ENCODE data around the gene ZP3. TPM values are rescaled to one million over a fixed set of nuclear protein-coding genes. Genes with fewer than 3 reads are reported as not detected.
"Not testable (repeated sequence)": the region's sequence is repeated elsewhere in the genome, so short reads cannot be mapped to it uniquely, and the experiment has no call there.

Gene ZP3
- total and polyA plus RNA-seq, 9 donors = 0.49 to 15.0 (median 1.6) TPM

GRCh38 chr7:76440404-76440803 lies 15.7 kb downstream of the ZP3 start:
- not testable (repeated sequence) for H3K27me3 ChIP-seq (ENCODE audit: control insufficient read depth, insufficient read depth, low read length); H3K36me3 ChIP-seq (ENCODE audit: control insufficient read depth, insufficient read depth, low read length); H3K4me3 ChIP-seq (ENCODE audit: low read length); DNase-seq; H3K27ac ChIP-seq (ENCODE audit: low read length); H3K4me1 ChIP-seq (ENCODE audit: control insufficient read depth, insufficient read depth, low read length); H3K9me3 ChIP-seq (replicated peaks; ENCODE audit: control insufficient read depth, low read depth, low read length)
- 78% methylated on average over 2 of the region's 4 CpGs for WGBS (ENCODE audit: insufficient coverage)

- H3K36me3 ChIP-seq (ENCODE audit: control insufficient read depth, insufficient read depth, low read length); H3K4me1 ChIP-seq (ENCODE audit: control insufficient read depth, insufficient read depth, low read length); DNase-seq; H3K4me3 ChIP-seq (ENCODE audit: low read length); H3K27me3 ChIP-seq (ENCODE audit: control insufficient read depth, insufficient read depth, low read length); H3K27ac ChIP-seq (ENCODE audit: low read length); H3K9me3 ChIP-seq (replicated peaks; ENCODE audit: control insufficient read depth, low read depth, low read length): not testable (repeated sequence)
- no CpG with 5 or more reads among the region's 10 CpGs for WGBS (ENCODE audit: insufficient coverage)
These were observed 17.0 kb downstream of the ZP3 start for GRCh38 chr7:76441792-76442191.

GRCh38 chr7:76442664-76443446 lies 18.1 kb downstream of the ZP3 start:
- not testable (repeated sequence) for DNase-seq; H3K4me3 ChIP-seq (ENCODE audit: low read length); H3K4me1 ChIP-seq (ENCODE audit: control insufficient read depth, insufficient read depth, low read length); H3K27me3 ChIP-seq (ENCODE audit: control insufficient read depth, insufficient read depth, low read length); H3K36me3 ChIP-seq (ENCODE audit: control insufficient read depth, insufficient read depth, low read length); H3K27ac ChIP-seq (ENCODE audit: low read length); H3K9me3 ChIP-seq (replicated peaks; ENCODE audit: control insufficient read depth, low read depth, low read length)
- no CpG with 5 or more reads among the region's 5 CpGs for WGBS (ENCODE audit: insufficient coverage)

GRCh38 chr7:76443846-76444245 lies 19.1 kb downstream of the ZP3 start:
- H3K27ac ChIP-seq (ENCODE audit: low read length); H3K36me3 ChIP-seq (ENCODE audit: control insufficient read depth, insufficient read depth, low read length); H3K9me3 ChIP-seq (replicated peaks; ENCODE audit: control insufficient read depth, low read depth, low read length); H3K27me3 ChIP-seq (ENCODE audit: control insufficient read depth, insufficient read depth, low read length); H3K4me1 ChIP-seq (ENCODE audit: control insufficient read depth, insufficient read depth, low read length); DNase-seq; H3K4me3 ChIP-seq (ENCODE audit: low read length): not testable (repeated sequence)
- WGBS (ENCODE audit: insufficient coverage) = no CpG with 5 or more reads among the region's 12 CpGs

- not testable (repeated sequence) for H3K36me3 ChIP-seq (ENCODE audit: control insufficient read depth, insufficient read depth, low read length); H3K4me3 ChIP-seq (ENCODE audit: low read length); H3K4me1 ChIP-seq (ENCODE audit: control insufficient read depth, insufficient read depth, low read length); H3K9me3 ChIP-seq (replicated peaks; ENCODE audit: control insufficient read depth, low read depth, low read length); H3K27me3 ChIP-seq (ENCODE audit: control insufficient read depth, insufficient read depth, low read length)
- peak; percentile 81 for DNase-seq
- WGBS (ENCODE audit: insufficient coverage) = no CpG with 5 or more reads among the region's 5 CpGs
- peak overlapping the region; percentile 4 for H3K27ac ChIP-seq (ENCODE audit: low read length)
These were observed 20.8 kb downstream of the ZP3 start for GRCh38 chr7:76445577-76446008.

GRCh38 chr7:76457017-76457416 lies 32.3 kb downstream of the ZP3 start:
- DNase-seq; H3K27me3 ChIP-seq (ENCODE audit: control insufficient read depth, insufficient read depth, low read length); H3K4me3 ChIP-seq (ENCODE audit: low read length); H3K36me3 ChIP-seq (ENCODE audit: control insufficient read depth, insufficient read depth, low read length); H3K4me1 ChIP-seq (ENCODE audit: control insufficient read depth, insufficient read depth, low read length); H3K9me3 ChIP-seq (replicated peaks; ENCODE audit: control insufficient read depth, low read depth, low read length); H3K27ac ChIP-seq (ENCODE audit: low read length): not testable (repeated sequence)
- no CpG with 5 or more reads among the region's 4 CpGs for WGBS (ENCODE audit: insufficient coverage)

- not testable (repeated sequence) for H3K27me3 ChIP-seq (ENCODE audit: control insufficient read depth, insufficient read depth, low read length); DNase-seq; H3K36me3 ChIP-seq (ENCODE audit: control insufficient read depth, insufficient read depth, low read length); H3K4me3 ChIP-seq (ENCODE audit: low read length); H3K27ac ChIP-seq (ENCODE audit: low read length); H3K9me3 ChIP-seq (replicated peaks; ENCODE audit: control insufficient read depth, low read depth, low read length); H3K4me1 ChIP-seq (ENCODE audit: control insufficient read depth, insufficient read depth, low read length)
- WGBS (ENCODE audit: insufficient coverage) = no CpG with 5 or more reads among the region's 4 CpGs
These were observed 33.8 kb downstream of the ZP3 start for GRCh38 chr7:76458504-76458903.

- DNase-seq; H3K36me3 ChIP-seq (ENCODE audit: control insufficient read depth, insufficient read depth, low read length); H3K4me3 ChIP-seq (ENCODE audit: low read length); H3K4me1 ChIP-seq (ENCODE audit: control insufficient read depth, insufficient read depth, low read length); H3K27ac ChIP-seq (ENCODE audit: low read length); H3K9me3 ChIP-seq (replicated peaks; ENCODE audit: control insufficient read depth, low read depth, low read length); H3K27me3 ChIP-seq (ENCODE audit: control insufficient read depth, insufficient read depth, low read length): not testable (repeated sequence)
- WGBS (ENCODE audit: insufficient coverage) = no CpG with 5 or more reads among the region's 20 CpGs
These were observed 36.0 kb downstream of the ZP3 start for GRCh38 chr7:76460767-76461166.

GRCh38 chr7:76461464-76462101 lies 36.8 kb downstream of the ZP3 start, which contains the start of gene DTX2:
DTX2 (plus strand) TSS chr7:76461709; CDS start chr7:76480510, 18,801 bp downstream.
- no CpG with 5 or more reads among the region's 54 CpGs for WGBS (ENCODE audit: insufficient coverage)
- H3K4me3 ChIP-seq (ENCODE audit: low read length) = peak within 1 kb of the TSS; percentile 41
- H3K27me3 ChIP-seq (ENCODE audit: control insufficient read depth, insufficient read depth, low read length); H3K36me3 ChIP-seq (ENCODE audit: control insufficient read depth, insufficient read depth, low read length); H3K4me1 ChIP-seq (ENCODE audit: control insufficient read depth, insufficient read depth, low read length); H3K27ac ChIP-seq (ENCODE audit: low read length); DNase-seq; H3K9me3 ChIP-seq (replicated peaks; ENCODE audit: control insufficient read depth, low read depth, low read length): not testable (repeated sequence)

- not testable (repeated sequence) for H3K27ac ChIP-seq (ENCODE audit: low read length); H3K36me3 ChIP-seq (ENCODE audit: control insufficient read depth, insufficient read depth, low read length); H3K4me1 ChIP-seq (ENCODE audit: control insufficient read depth, insufficient read depth, low read length); H3K9me3 ChIP-seq (replicated peaks; ENCODE audit: control insufficient read depth, low read depth, low read length); H3K4me3 ChIP-seq (ENCODE audit: low read length); DNase-seq; H3K27me3 ChIP-seq (ENCODE audit: control insufficient read depth, insufficient read depth, low read length)
- no CpG with 5 or more reads among the region's 17 CpGs for WGBS (ENCODE audit: insufficient coverage)
These were observed 37.6 kb downstream of the ZP3 start for GRCh38 chr7:76462271-76462882.
